ENCODE data around the gene C16orf89.
"Not testable (repeated sequence)": the region's sequence is repeated elsewhere in the genome, so short reads cannot be mapped to it uniquely, and the experiment has no call there.

C16orf89 gene

GRCh38 chr16:5054876-5055865 is 10.6 kb downstream of the C16orf89 start:
- no peak for DNase-seq (ENCODE audit: low read depth in 2 of 2)
- no peak overlapping the region for H3K4me3 ChIP-seq (replicated peaks in 1 of 2; ENCODE audit: low read depth in 2 of 2, low read length in 2 of 2)
- TF ChIP-seq, protein P1, sequence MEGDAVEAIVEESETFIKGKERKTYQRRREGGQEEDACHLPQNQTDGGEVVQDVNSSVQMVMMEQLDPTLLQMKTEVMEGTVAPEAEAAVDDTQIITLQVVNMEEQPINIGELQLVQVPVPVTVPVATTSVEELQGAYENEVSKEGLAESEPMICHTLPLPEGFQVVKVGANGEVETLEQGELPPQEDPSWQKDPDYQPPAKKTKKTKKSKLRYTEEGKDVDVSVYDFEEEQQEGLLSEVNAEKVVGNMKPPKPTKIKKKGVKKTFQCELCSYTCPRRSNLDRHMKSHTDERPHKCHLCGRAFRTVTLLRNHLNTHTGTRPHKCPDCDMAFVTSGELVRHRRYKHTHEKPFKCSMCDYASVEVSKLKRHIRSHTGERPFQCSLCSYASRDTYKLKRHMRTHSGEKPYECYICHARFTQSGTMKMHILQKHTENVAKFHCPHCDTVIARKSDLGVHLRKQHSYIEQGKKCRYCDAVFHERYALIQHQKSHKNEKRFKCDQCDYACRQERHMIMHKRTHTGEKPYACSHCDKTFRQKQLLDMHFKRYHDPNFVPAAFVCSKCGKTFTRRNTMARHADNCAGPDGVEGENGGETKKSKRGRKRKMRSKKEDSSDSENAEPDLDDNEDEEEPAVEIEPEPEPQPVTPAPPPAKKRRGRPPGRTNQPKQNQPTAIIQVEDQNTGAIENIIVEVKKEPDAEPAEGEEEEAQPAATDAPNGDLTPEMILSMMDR (IDR thresholded peaks at IDR 0.05; ENCODE audit: low read depth, low read length) = no peak

GRCh38 chr16:5046914-5047313 is 18.8 kb downstream of the C16orf89 start:
- TF ChIP-seq, protein P1 (IDR thresholded peaks at IDR 0.05; ENCODE audit: low read depth, low read length) = no peak

DNA sequence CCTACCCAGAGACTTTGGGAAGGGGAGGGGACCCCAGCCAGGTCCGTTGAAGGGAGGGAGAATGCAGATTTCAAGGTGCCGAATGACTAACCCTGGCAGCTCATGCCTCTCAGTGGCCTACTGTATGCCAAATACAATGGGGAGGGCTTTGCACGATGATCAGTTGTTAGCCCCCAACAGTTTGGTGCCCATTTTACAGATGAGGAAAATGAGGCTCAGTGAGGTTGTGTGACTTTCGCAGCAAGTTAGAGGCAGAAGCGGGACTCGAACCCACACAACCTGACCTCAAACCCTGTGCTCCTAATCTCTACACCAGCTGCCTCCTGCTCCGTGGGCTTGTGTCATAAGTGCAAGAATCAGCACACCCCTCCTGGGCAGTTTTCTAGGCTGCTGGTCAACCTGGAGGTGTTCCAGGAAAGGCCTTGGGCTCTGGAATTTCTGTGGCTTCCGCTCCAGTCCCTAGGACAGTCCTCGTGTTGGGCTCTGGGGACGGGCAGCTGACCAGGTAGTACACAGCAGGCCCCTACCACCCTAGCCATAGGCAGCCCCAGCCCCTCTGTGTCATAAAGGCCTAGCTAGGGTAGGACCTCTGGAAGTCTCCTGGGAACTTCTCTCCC is 20.1 kb downstream of the C16orf89 start:
- TF ChIP-seq, protein P1 (IDR thresholded peaks at IDR 0.05; ENCODE audit: low read depth, low read length) = no peak
- no peak for DNase-seq (ENCODE audit: low read depth in 2 of 2)
- no peak overlapping the region for H3K4me3 ChIP-seq (replicated peaks in 1 of 2; ENCODE audit: low read depth in 2 of 2, low read length in 2 of 2)

More at GRCh38 chr16:5046914-5047313, 18.8 kb downstream of the C16orf89 start:
- no peak overlapping the region for H3K4me3 ChIP-seq (replicated peaks in 1 of 2; ENCODE audit: low read depth in 2 of 2, low read length in 2 of 2)
- DNase-seq (ENCODE audit: low read depth in 2 of 2) = no peak

DNA sequence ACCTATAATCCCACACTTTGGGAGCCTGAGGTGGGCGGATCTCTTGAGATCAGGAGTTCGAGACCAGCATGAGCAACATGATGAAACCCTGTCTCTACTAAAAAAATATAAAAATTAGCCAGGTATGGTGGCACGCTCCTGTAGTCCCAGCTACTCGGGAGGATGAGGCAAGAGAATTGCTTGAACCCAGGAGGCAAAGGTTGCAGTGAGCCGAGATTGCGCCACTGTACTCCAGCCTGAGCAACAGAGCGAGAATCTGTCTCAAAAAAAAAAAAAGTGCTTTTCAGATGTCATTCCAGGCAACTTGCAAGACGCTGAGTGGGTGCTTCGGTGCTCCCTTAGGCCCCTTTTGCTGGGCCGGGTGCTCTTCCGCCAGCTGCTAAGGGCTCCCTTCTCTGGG is 21.2 kb downstream of the C16orf89 start:
- DNase-seq (ENCODE audit: low read depth in 2 of 2); H3K4me3 ChIP-seq (replicated peaks in 1 of 2; ENCODE audit: low read depth in 2 of 2, low read length in 2 of 2): not testable (repeated sequence)

GRCh38 chr16:5044011-5044540 is 21.7 kb downstream of the C16orf89 start:
- TF ChIP-seq, protein P1 (IDR thresholded peaks at IDR 0.05; ENCODE audit: low read depth, low read length) = no peak
- no peak overlapping the region for H3K4me3 ChIP-seq (replicated peaks in 1 of 2; ENCODE audit: low read depth in 2 of 2, low read length in 2 of 2)

GRCh38 chr16:5042574-5043171 is 23.1 kb downstream of the C16orf89 start:
- no peak for DNase-seq (ENCODE audit: low read depth in 2 of 2)
- TF ChIP-seq, protein P1 (IDR thresholded peaks at IDR 0.05; ENCODE audit: low read depth, low read length) = no peak
- H3K4me3 ChIP-seq (replicated peaks in 1 of 2; ENCODE audit: low read depth in 2 of 2, low read length in 2 of 2) = no peak overlapping the region

More at GRCh38 chr16:5044011-5044540, 21.7 kb downstream of the C16orf89 start:
- DNase-seq (ENCODE audit: low read depth in 2 of 2) = no peak

All from cardiac fibroblast (primary cell).